H1 (cell line): Measurements from ENCODE around the gene ADIPOR1. TPM values are rescaled to one million over a fixed set of nuclear protein-coding genes. Genes with fewer than 3 reads are reported as not detected.

Experiments used
- CTCF ChIA-PET: fragments of 300-600 bp; sonication (Branson Sonifier 250); formaldehyde crosslinking; loops from one replicate; lab custom pipeline; 2021; ENCODE audit not compliant: partially characterized antibody; lab: Charles Lee
- POLR2A ChIA-PET: fragments of 300-600 bp; sonication (Branson Sonifier 250); formaldehyde crosslinking; loops from one replicate; lab custom pipeline; 2021; ENCODE audit warnings: inconsistent platforms; ENCODE audit not compliant: partially characterized antibody; lab: Charles Lee
- DNase-seq, 2 experiments: peaks; one replicate each; pipeline versions ENCODE4 v3.0.0 to v3.0.0-alpha.2; 2010 to 2022; ENCODE audit warnings: low spot score in 2 of 2, low read depth in 1 of 2, mixed read lengths in 1 of 2
- FAIRE-seq: peaks from 2 replicates; lab custom pipeline; 2011; peaks lifted over from hg19 to GRCh38; lab: Jason Lieb, UNC
- H2AFZ ChIP-seq: 2 replicates; pipeline ENCODE4 v1.8.1; 2012; ENCODE audit warnings: low read length, inconsistent platforms
- H2AK5ac ChIP-seq: 2 replicates; pipeline ENCODE4 v1.6.1; 2013; ENCODE audit warnings: low read depth, low read length
- H2BK120ac ChIP-seq: replicated peaks from 2 replicates; pipeline ENCODE3; 2013; ENCODE audit warnings: low read depth, low read length, inconsistent platforms
- H2BK12ac ChIP-seq: 2 replicates; pipeline ENCODE4 v1.6.1; 2013; ENCODE audit warnings: low read depth, low read length
- H2BK15ac ChIP-seq: 2 replicates; pipeline ENCODE4 v1.6.1; 2013; ENCODE audit warnings: low read length
- H2BK20ac ChIP-seq: 2 replicates; pipeline ENCODE4 v1.6.1; 2013; ENCODE audit warnings: low read length
- H2BK5ac ChIP-seq: 2 replicates; pipeline ENCODE4 v1.6.1; 2013; ENCODE audit warnings: low read depth, low read length
- H3K14ac ChIP-seq: 2 replicates; pipeline ENCODE4 v1.6.1; 2013; ENCODE audit warnings: inconsistent platforms; ENCODE audit not compliant: insufficient read length
- H3K18ac ChIP-seq: 2 replicates; pipeline ENCODE4 v1.6.1; 2013; ENCODE audit warnings: low read length; ENCODE audit errors: extremely low read depth
- H3K23ac ChIP-seq: 2 replicates; pipeline ENCODE4 v1.6.1; 2013; ENCODE audit warnings: inconsistent platforms; ENCODE audit not compliant: insufficient read length
- H3K23me2 ChIP-seq: 2 replicates; pipeline ENCODE4 v1.6.1; 2013; ENCODE audit warnings: low read depth, low read length
- H3K27ac ChIP-seq: 2 replicates; pipeline ENCODE4 v1.6.1; 2011; ENCODE audit warnings: low read depth, low read length, inconsistent platforms
- H3K27me3 ChIP-seq, 4 experiments: replicated peaks in 1 of 4; 1 replicate in 1 of 4; 2 replicates in 3 of 4; pipeline versions ENCODE4 v1.6.1 to v1.8.1; 2011 to 2013; ENCODE audit warnings: low read length in 3 of 4, mild to moderate bottlenecking in 3 of 4, inconsistent platforms in 2 of 4, mixed read lengths in 2 of 4, moderate library complexity in 1 of 4; ENCODE audit not compliant: control insufficient read depth in 3 of 4, insufficient read depth in 3 of 4; ENCODE audit errors: extremely low read depth in 1 of 4
- H3K36me3 ChIP-seq, 4 experiments: 2 replicates each; pipeline versions ENCODE4 v1.6.1 to v1.8.1; 2011 to 2013; ENCODE audit warnings: mild to moderate bottlenecking in 4 of 4, low read length in 3 of 4, moderate library complexity in 2 of 4, control low read depth in 1 of 4, inconsistent platforms in 1 of 4; ENCODE audit not compliant: insufficient read depth in 4 of 4, control insufficient read depth in 2 of 4
- H3K4ac ChIP-seq: replicated peaks from 2 replicates; pipeline ENCODE3; 2013; ENCODE audit warnings: low read length, low read depth, mixed read lengths, inconsistent platforms; ENCODE audit not compliant: insufficient read length
- H3K4me1 ChIP-seq, 4 experiments: replicated peaks in 1 of 4; 1 replicate in 1 of 4; 2 replicates in 3 of 4; pipeline versions ENCODE4 v1.6.1 to v1.8.1; 2011 to 2013; ENCODE audit warnings: low read length in 3 of 4, inconsistent platforms in 2 of 4, mixed read lengths in 1 of 4; ENCODE audit not compliant: insufficient read depth in 4 of 4, control insufficient read depth in 3 of 4
- H3K4me2 ChIP-seq, 2 experiments: 2 replicates each; pipeline versions ENCODE4 v1.6.1 to v1.8.1; 2011 to 2013; ENCODE audit warnings: low read depth in 2 of 2, low read length in 2 of 2, control low read depth in 1 of 2, inconsistent platforms in 1 of 2, mild to moderate bottlenecking in 1 of 2; ENCODE audit not compliant: insufficient read depth in 1 of 2
- H3K4me3 ChIP-seq, 4 experiments: fragments of 200-600, 300-600 bp in 1 of 4; sonication (generic), shearing (Covaris generic), sonication (Bioruptor Twin) in 1 of 4; 2 replicates each; pipeline versions ENCODE4 v1.5.1 to v1.8.1; 2011 to 2016; ENCODE audit warnings: low read length in 4 of 4, low read depth in 3 of 4, control low read depth in 2 of 4, inconsistent platforms in 2 of 4, mild to moderate bottlenecking in 2 of 4, mixed read lengths in 1 of 4, moderate library complexity in 1 of 4; ENCODE audit not compliant: insufficient read depth in 2 of 4; ENCODE audit errors: extremely low read depth in 1 of 4
- H3K56ac ChIP-seq: replicated peaks from 2 replicates; pipeline ENCODE3; 2013; ENCODE audit warnings: low read depth, mild to moderate bottlenecking, mixed read lengths, low read length, inconsistent platforms; ENCODE audit not compliant: insufficient read length
- H3K79me1 ChIP-seq: 2 replicates; pipeline ENCODE4 v1.6.1; 2013; ENCODE audit warnings: low read depth, low read length, control low read depth
- H3K79me2 ChIP-seq, 2 experiments: 2 replicates each; pipeline versions ENCODE4 v1.6.1 to v1.8.1; 2012 to 2013; ENCODE audit warnings: low read length in 2 of 2, mild to moderate bottlenecking in 2 of 2, inconsistent platforms in 1 of 2; ENCODE audit not compliant: insufficient read depth in 2 of 2, control insufficient read depth in 1 of 2
- H3K9ac ChIP-seq, 4 experiments: replicated peaks in 1 of 4; 1 replicate in 1 of 4; 2 replicates in 3 of 4; pipeline versions ENCODE4 v1.6.1 to v1.8.1; 2011 to 2013; ENCODE audit warnings: low read depth in 3 of 4, low read length in 3 of 4, control low read depth in 2 of 4, mild to moderate bottlenecking in 2 of 4, moderate library complexity in 2 of 4, inconsistent platforms in 1 of 4; ENCODE audit errors: extremely low read depth in 1 of 4
- H3K9me3 ChIP-seq, 2 experiments: 2 replicates each; pipeline versions ENCODE4 v1.6.1 to v1.8.1; 2012 to 2013; ENCODE audit warnings: mild to moderate bottlenecking in 2 of 2, moderate library complexity in 2 of 2, control low read depth in 1 of 2, inconsistent platforms in 1 of 2, low read depth in 1 of 2, low read length in 1 of 2, mixed read lengths in 1 of 2; ENCODE audit not compliant: insufficient read depth in 2 of 2
- H4K20me1 ChIP-seq, 2 experiments: replicated peaks in 1 of 2; 2 replicates each; pipeline versions ENCODE3 to v1.8.1; 2011 to 2013; ENCODE audit warnings: inconsistent platforms in 2 of 2, low read length in 2 of 2, mild to moderate bottlenecking in 1 of 2; ENCODE audit not compliant: insufficient read depth in 2 of 2, control insufficient read depth in 1 of 2
- H4K5ac ChIP-seq: 2 replicates; pipeline ENCODE4 v1.6.1; 2013; ENCODE audit warnings: low read length, low read depth, mixed read lengths, inconsistent platforms; ENCODE audit not compliant: insufficient read length
- H4K8ac ChIP-seq: 2 replicates; pipeline ENCODE4 v1.8.0; 2013; ENCODE audit warnings: mild to moderate bottlenecking, moderate library complexity, low read length, inconsistent platforms; ENCODE audit not compliant: insufficient read depth; ENCODE audit errors: extremely low read depth
- H4K91ac ChIP-seq: replicated peaks from 2 replicates; pipeline ENCODE3; 2013; ENCODE audit warnings: low read length, mixed read lengths, inconsistent platforms; ENCODE audit not compliant: insufficient read length
- CTBP2 ChIP-seq: IDR thresholded peaks from 2 replicates; pipeline ENCODE4 v1.7.0; 2011; ENCODE audit warnings: borderline replicate concordance, mild to moderate bottlenecking, moderate library complexity, mixed read lengths, low read length; ENCODE audit not compliant: insufficient read depth, insufficient read length
- EGR1 ChIP-seq: IDR thresholded peaks from 2 replicates; pipeline ENCODE4 v1.6.1; 2011; ENCODE audit warnings: low read depth, low read length, borderline replicate concordance
- POLR2AphosphoS5 ChIP-seq: IDR thresholded peaks from 2 replicates; pipeline ENCODE4 v1.6.1; 2011; ENCODE audit warnings: low read depth, low read length
- RBBP5 ChIP-seq: IDR thresholded peaks from 2 replicates; pipeline ENCODE4 v1.7.1; 2012; ENCODE audit warnings: low read depth, mild to moderate bottlenecking, inconsistent platforms, low read length, moderate library complexity, borderline replicate concordance
- WGBS, 2 experiments: shearing (Covaris generic) in 1 of 2; methylation state at CpG; one replicate each; pipeline versions ENCODE4 v1.1.6 to v1.1.7; 2013 to 2015; ENCODE audit warnings: low lambda C conversion rate in 2 of 2, mixed read lengths in 2 of 2, inconsistent platforms in 1 of 2, low coverage in 1 of 2, missing lambda C conversion rate in 1 of 2; ENCODE audit not compliant: insufficient replicate concordance in 2 of 2, insufficient coverage in 1 of 2, insufficient read length in 1 of 2; ENCODE audit errors: extremely low coverage in 1 of 2, missing lambda C conversion rate in 1 of 2; 5-methylcytosine and 5-hydroxymethylcytosine counted together
- polyA plus RNA-seq, 7 experiments: library from polyadenylated mRNA; depleted of rRNA in 3 of 7; stranded (reverse) in 5 of 7; unstranded in 2 of 7; fragments of >200 nt in 5 of 7; fragments of 200-250 nt in 2 of 7; gene quantifications; 1 replicate in 5 of 7; 2 replicates in 1 of 7; 4 replicates in 1 of 7; pipeline versions ENCODE4 v1.2.1 to v1.2.3, GENCODE V29; 2011 to 2013; ENCODE audit warnings: missing spikeins in 2 of 7, mixed read lengths in 2 of 7
- total RNA-seq: library from RNA; stranded (reverse); fragmentation: NEBNext Ultra II Directional; extraction: Animal tissue kit (Norgen Biotek cat#: 25700); gene quantifications from 2 replicates; pipeline ENCODE4 v1.2.1, GENCODE V29; 2021
- TF ChIP-seq, protein P1 (sequence below): IDR thresholded peaks from 2 replicates; pipeline ENCODE4 v1.6.1; 2012; ENCODE audit warnings: low read length, inconsistent platforms

ADIPOR1 gene
- total and polyA plus RNA-seq, 2 of the 8 experiments (the other 6 are each of a cell fraction or from before 2014, with no cell fraction given), result 69.8 to 118 TPM

DNA sequence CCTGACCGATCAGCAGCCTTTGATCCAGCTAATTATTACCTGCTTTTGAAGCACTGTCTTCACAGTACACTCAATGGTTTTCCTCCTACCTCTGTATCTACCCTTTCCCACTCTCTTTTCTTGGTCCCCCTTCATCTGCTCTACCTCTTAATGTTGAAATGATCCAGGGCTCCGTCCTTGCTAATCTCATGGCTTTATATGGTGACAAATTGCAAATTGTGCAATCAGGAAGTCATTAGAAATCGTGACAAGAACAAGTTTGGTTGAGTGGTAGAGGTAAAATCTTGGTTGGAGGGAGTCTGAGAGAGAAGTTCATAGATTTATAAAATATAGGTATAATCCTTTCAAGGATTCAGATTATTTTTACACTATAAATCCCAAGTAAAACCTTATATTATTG is 18.5 kb upstream of the ADIPOR1 start:
- Histone ChIP-seq H2BK20ac (no peak overlapping the region), H2BK120ac (no peak overlapping the region), H2AK5ac (no peak overlapping the region), H2BK5ac (no peak overlapping the region), H3K4me2 (no peak overlapping the region), H3K56ac (no peak overlapping the region), H3K79me2 (no peaks in the 10 kb centered on the region), H4K8ac (no peak overlapping the region), H4K20me1 (no peaks in the 10 kb centered on the region), H3K27ac (no peak overlapping the region), H3K18ac (no peak overlapping the region), H4K5ac (no peak overlapping the region), H3K4me1 (no peaks in the 10 kb centered on the region; a peak in 1 of 7 replicates), H3K36me3 (no peaks in the 10 kb centered on the region), H3K14ac (no peak overlapping the region), H2BK12ac (no peak overlapping the region), H3K23me2 (no peaks in the 10 kb centered on the region), H3K9me3 (no peaks in the 10 kb centered on the region), H3K27me3 (no peaks in the 10 kb centered on the region), H3K4me3 (no peak overlapping the region), H3K79me1 (no peaks in the 10 kb centered on the region), H3K9ac (no peak overlapping the region), H3K23ac (no peak overlapping the region), H3K4ac (no peak overlapping the region), H2BK15ac (no peak overlapping the region), H4K91ac (no peak overlapping the region), H2AFZ (no peak overlapping the region)
- 80% methylated on average over 3 of the region's 3 CpGs; no CpG with 5 or more reads in 1 of the 2 experiments for WGBS, 2 experiments
- FAIRE-seq (no peak), DNase-seq (no peak)
- CTCF ChIA-PET, result interaction anchor here (1.0 to 2.4 kb wide), 3 partner anchors 11 to 46 kb away, joined by 3 to 12 read pairs (median 4); no protein-coding TSS in a partner anchor
- POLR2A ChIA-PET, result no interaction called here
- no peak for TF ChIP-seq RBBP5
- TF ChIP-seq POLR2AphosphoS5, result no peak
- TF ChIP-seq CTBP2, result no peak
- TF ChIP-seq, protein P1, sequence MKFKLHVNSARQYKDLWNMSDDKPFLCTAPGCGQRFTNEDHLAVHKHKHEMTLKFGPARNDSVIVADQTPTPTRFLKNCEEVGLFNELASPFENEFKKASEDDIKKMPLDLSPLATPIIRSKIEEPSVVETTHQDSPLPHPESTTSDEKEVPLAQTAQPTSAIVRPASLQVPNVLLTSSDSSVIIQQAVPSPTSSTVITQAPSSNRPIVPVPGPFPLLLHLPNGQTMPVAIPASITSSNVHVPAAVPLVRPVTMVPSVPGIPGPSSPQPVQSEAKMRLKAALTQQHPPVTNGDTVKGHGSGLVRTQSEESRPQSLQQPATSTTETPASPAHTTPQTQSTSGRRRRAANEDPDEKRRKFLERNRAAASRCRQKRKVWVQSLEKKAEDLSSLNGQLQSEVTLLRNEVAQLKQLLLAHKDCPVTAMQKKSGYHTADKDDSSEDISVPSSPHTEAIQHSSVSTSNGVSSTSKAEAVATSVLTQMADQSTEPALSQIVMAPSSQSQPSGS, result no peak
- TF ChIP-seq EGR1, result no peak
